NCI-H146 treated with DMSO at 0.1 percent for 48 hours (cell line): ENCODE data around the gene MMP25.

Source experiments
- DNase-seq: peaks from one replicate; lab custom pipeline; 2025; ENCODE audit not compliant: unreplicated experiment; lab: John Stamatoyannopoulos, UW

MMP25 gene

GRCh38 chr16:3089717-3090592 is 43.6 kb downstream of the MMP25 start:
- no peak for DNase-seq

- DNase-seq, result no peak
Observed at GRCh38 chr16:3091551-3091950, 45.2 kb downstream of the MMP25 start.

GRCh38 chr16:3092501-3092941 is 46.2 kb downstream of the MMP25 start:
- DNase-seq, result peak; percentile 21

GRCh38 chr16:3094289-3095027 is 48.1 kb downstream of the MMP25 start:
- DNase-seq, result peak; percentile 25

GRCh38 chr16:3095869-3096268 is 49.5 kb downstream of the MMP25 start:
- no peak for DNase-seq

GRCh38 chr16:3096362-3096761 is 50.0 kb downstream of the MMP25 start:
- no peak for DNase-seq

GRCh38 chr16:3097266-3097665 is 50.9 kb downstream of the MMP25 start:
- no peak for DNase-seq

- DNase-seq, result no peak
Observed at GRCh38 chr16:3098459-3099394, 52.4 kb downstream of the MMP25 start, which contains the start of gene ZSCAN10. ZSCAN10 (minus strand) TSS chr16:3099294; CDS start chr16:3092937, 6,357 bp downstream.

GRCh38 chr16:3099395-3099731 is 53.0 kb downstream of the MMP25 start:
- DNase-seq, result no peak

GRCh38 chr16:3099732-3100499 is 53.6 kb downstream of the MMP25 start:
- peak; percentile 91 for DNase-seq

GRCh38 chr16:3101018-3101840 is 54.9 kb downstream of the MMP25 start:
- peak; percentile 10 for DNase-seq

- DNase-seq, result no peak
Observed at GRCh38 chr16:3101841-3102470, 55.6 kb downstream of the MMP25 start.

- peak; percentile 85 for DNase-seq
Observed at GRCh38 chr16:3106205-3106928, 60.0 kb downstream of the MMP25 start.
